HCT116 (cell line): Measurements from ENCODE around the gene HNRNPH3. TPM values are rescaled to one million over a fixed set of nuclear protein-coding genes. Genes with fewer than 3 reads are reported as not detected.

Experiments
- ATAC-seq: fragments of 200-7000 bp; cut with Tn5 transposase; 2 replicates; pipeline ENCODE4 v1.9.1; 2020; ENCODE audit warnings: mild to moderate bottlenecking, moderate library complexity
- BruUV-seq: library from RNA; stranded (reverse); fragments of 400-500 nt; replicated peaks from 2 replicates; lab custom pipeline; 2021; lab: Mats Ljungman, UMichigan
- CTCF ChIA-PET: fragments of 300-600 bp; sonication (Branson Sonifier 250); formaldehyde crosslinking; loops from one replicate; lab custom pipeline; 2021; ENCODE audit warnings: antibody characterized with exemption; lab: Charles Lee
- POLR2A ChIA-PET: fragments of 300-600, 350-600 bp; sonication (Branson Sonifier 250); formaldehyde crosslinking; loops from one replicate; lab custom pipeline; 2021; ENCODE audit warnings: antibody characterized with exemption; lab: Charles Lee
- RAD21 ChIA-PET, 2 experiments: fragments of 300-600 bp; sonication (Branson Sonifier 250); formaldehyde crosslinking; loops; one replicate each; lab custom pipeline; 2023; ENCODE audit warnings: low total read pairs in 2 of 2; ENCODE audit not compliant: uncharacterized antibody in 2 of 2, unreplicated experiment in 2 of 2, low non-redundant PET in 1 of 2; lab: Charles Lee
- DNase-seq: peaks from one replicate; pipeline ENCODE4 v3.0.0-alpha.2; 2010; ENCODE audit warnings: low read depth, low spot score
- H2AFZ ChIP-seq: fragments of 200-600 bp; shearing (Covaris generic), sonication (generic); 2 replicates; pipeline ENCODE4 v1.6.1; 2017; ENCODE audit warnings: low read depth, mixed run types, mixed read lengths, antibody characterized with exemption, low read length; ENCODE audit not compliant: poor library complexity, severe bottlenecking
- H3K27ac ChIP-seq: 2 replicates; pipeline ENCODE4 v1.5.1; 2012; ENCODE audit warnings: low read depth, low read length
- H3K27me3 ChIP-seq: fragments of 200-600 bp; sonication (generic); 2 replicates; pipeline ENCODE4 v1.6.1; 2016; ENCODE audit warnings: mixed run types, low read length, mixed read lengths; ENCODE audit not compliant: insufficient read depth
- H3K36me3 ChIP-seq, 2 experiments: fragments of 200-500 bp in 1 of 2; fragments of 200-600 bp in 1 of 2; sonication (Bioruptor generic) in 1 of 2; sonication (generic) in 1 of 2; 2 replicates each; pipeline versions ENCODE4 v1.5.1 to v1.6.1; 2014 to 2016; ENCODE audit warnings: low read length in 2 of 2, inconsistent platforms in 1 of 2, mixed read lengths in 1 of 2, mixed run types in 1 of 2; ENCODE audit not compliant: insufficient read depth in 2 of 2, control insufficient read depth in 1 of 2
- H3K4me1 ChIP-seq, 2 experiments: fragments of 200-600 bp in 1 of 2; sonication (generic) in 1 of 2; 2 replicates each; pipeline versions ENCODE4 v1.5.1 to v1.6.1; 2012 to 2017; ENCODE audit warnings: low read length in 2 of 2, inconsistent platforms in 1 of 2, mild to moderate bottlenecking in 1 of 2, mixed read lengths in 1 of 2, mixed run types in 1 of 2, moderate library complexity in 1 of 2; ENCODE audit not compliant: insufficient read depth in 2 of 2, control insufficient read depth in 1 of 2
- H3K4me2 ChIP-seq: fragments of 200-600 bp; sonication (generic); 2 replicates; pipeline ENCODE4 v1.6.1; 2017; ENCODE audit warnings: mixed run types, low read length, mixed read lengths
- H3K4me3 ChIP-seq, 2 experiments: fragments of 200-600 bp in 1 of 2; sonication (generic) in 1 of 2; replicated peaks in 1 of 2; 2 replicates each; pipeline ENCODE4 v1.5.1; 2011 to 2016; ENCODE audit warnings: low read length in 2 of 2, control low read depth in 1 of 2, low read depth in 1 of 2, mild to moderate bottlenecking in 1 of 2, mixed read lengths in 1 of 2, mixed run types in 1 of 2
- H3K79me2 ChIP-seq: fragments of 200-600 bp; sonication (generic); 2 replicates; pipeline ENCODE4 v1.6.1; 2017; ENCODE audit warnings: mild to moderate bottlenecking, mixed run types, low read length, moderate library complexity, mixed read lengths; ENCODE audit not compliant: insufficient read depth
- H3K9ac ChIP-seq: fragments of 200-600 bp; sonication (generic); 2 replicates; pipeline ENCODE4 v1.6.1; 2016; ENCODE audit warnings: low read length, mixed read lengths
- H3K9me2 ChIP-seq: fragments of 200-600 bp; sonication (generic), shearing (Covaris generic); 2 replicates; pipeline ENCODE4 v1.6.1; 2017; ENCODE audit warnings: mixed run types, mild to moderate bottlenecking, moderate library complexity; ENCODE audit not compliant: insufficient read depth
- H3K9me3 ChIP-seq, 2 experiments: fragments of 200-500 bp in 1 of 2; fragments of 200-600 bp in 1 of 2; sonication (Bioruptor generic) in 1 of 2; sonication (generic) in 1 of 2; 2 replicates each; pipeline ENCODE4 v1.6.1; 2014 to 2017; ENCODE audit warnings: low read length in 2 of 2, mixed read lengths in 2 of 2, inconsistent platforms in 1 of 2, low read depth in 1 of 2, mild to moderate bottlenecking in 1 of 2, mixed run types in 1 of 2, moderate library complexity in 1 of 2; ENCODE audit not compliant: control insufficient read depth in 1 of 2, insufficient read depth in 1 of 2
- H4K20me1 ChIP-seq: fragments of 200-600 bp; sonication (generic), shearing (Covaris generic); 2 replicates; pipeline ENCODE4 v1.6.1; 2017; ENCODE audit warnings: mixed run types, mild to moderate bottlenecking, moderate library complexity; ENCODE audit not compliant: insufficient read depth
- CEBPB ChIP-seq: IDR thresholded peaks from 2 replicates; pipeline ENCODE4 v1.6.1; 2012; ENCODE audit warnings: low read depth
- ELF1 ChIP-seq: IDR thresholded peaks from 2 replicates; pipeline ENCODE4 v1.6.1; 2012; ENCODE audit warnings: low read depth, borderline replicate concordance
- EZH2phosphoT487 ChIP-seq: fragments of 200-600 bp; IDR thresholded peaks from 2 replicates; pipeline ENCODE4 v1.6.1; 2018; ENCODE audit warnings: antibody characterized with exemption, borderline replicate concordance
- JUND ChIP-seq: IDR thresholded peaks from 2 replicates; pipeline ENCODE4 v1.6.1; 2012
- POLR2A ChIP-seq: IDR thresholded peaks from 2 replicates; pipeline ENCODE4 v1.7.0; 2011; ENCODE audit warnings: borderline replicate concordance; ENCODE audit not compliant: insufficient read depth, insufficient read length; ENCODE audit errors: extremely low read depth
- POLR2AphosphoS5 ChIP-seq: IDR thresholded peaks from 2 replicates; pipeline ENCODE4 v1.6.1; 2011; ENCODE audit warnings: mild to moderate bottlenecking, low read depth, low read length, moderate library complexity
- SP1 ChIP-seq: IDR thresholded peaks from 2 replicates; pipeline ENCODE4 v1.6.1; 2012; ENCODE audit warnings: low read depth
- ZFX ChIP-seq: fragments of 450-650 bp; IDR thresholded peaks from 2 replicates; pipeline ENCODE4 v1.6.1; 2017
- intact Hi-C: fragments of 100-400 bp; cut with micrococcal nuclease; formaldehyde crosslinking; loops from 2 replicates; pipeline ENCODE4 v1.10.0; 2022
- total RNA-seq: library from RNA; stranded (reverse); gene quantifications from one replicate; pipeline ENCODE4 v1.2.1, GENCODE V29; 2021; ENCODE audit not compliant: unreplicated experiment
- TF ChIP-seq, protein P1 (sequence below): IDR thresholded peaks from 2 replicates; pipeline ENCODE4 v1.6.1; 2011; ENCODE audit warnings: mild to moderate bottlenecking, low read length, moderate library complexity; ENCODE audit not compliant: insufficient replicate concordance; ENCODE audit errors: extremely low read depth
- TF ChIP-seq, protein P2 (sequence below): IDR thresholded peaks from 2 replicates; pipeline ENCODE4 v1.6.1; 2012; ENCODE audit warnings: low read depth
- TF ChIP-seq, protein P3 (sequence below), 3 experiments: fragments of 200-600 bp in 1 of 3; sonication (generic) in 1 of 3; IDR thresholded peaks in 2 of 3; conservative IDR thresholded peaks in 1 of 3; 2 replicates each; pipeline ENCODE4 v1.5.1; 2012 to 2017; ENCODE audit warnings: low read depth in 2 of 3, low read length in 2 of 3, antibody characterized with exemption in 1 of 3, borderline replicate concordance in 1 of 3, control low read depth in 1 of 3, mild to moderate bottlenecking in 1 of 3, mixed read lengths in 1 of 3, mixed run types in 1 of 3, moderate library complexity in 1 of 3; ENCODE audit not compliant: insufficient read depth in 1 of 3

Gene HNRNPH3
- total RNA-seq, 1 experiment from 2014 or later, result 126 TPM

DNA sequence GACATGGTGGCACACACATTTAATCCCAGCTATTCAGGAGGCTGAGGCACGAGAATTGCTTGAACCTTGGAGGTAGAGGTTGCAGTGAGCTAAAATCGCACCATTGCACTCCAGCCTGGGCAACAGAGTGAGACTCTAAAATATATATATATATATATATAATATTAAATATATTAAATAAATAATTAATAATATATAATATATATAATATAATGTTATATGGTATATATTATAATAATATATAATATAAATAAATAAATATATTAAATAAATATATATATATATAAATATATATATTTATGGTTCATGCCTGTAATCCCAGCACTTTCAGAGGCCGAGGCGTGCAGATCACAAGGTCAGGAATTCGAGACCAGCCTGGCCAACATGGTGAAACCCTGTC, 34.7 kb downstream of the HNRNPH3 start:
- no peaks in the 10 kb centered on the region for H3K79me2 ChIP-seq
- H3K9ac ChIP-seq, result no peak overlapping the region
- no peaks in the 10 kb centered on the region for H3K9me2 ChIP-seq
- DNase-seq (no peak), ATAC-seq (no peak)
- no peaks in the 10 kb centered on the region for H3K27me3 ChIP-seq
- TF ChIP-seq ELF1 (no peak), POLR2A (no peak), EZH2phosphoT487 (no peak), JUND (no peak), CEBPB (no peak), SP1 (no peak), POLR2AphosphoS5 (no peak), ZFX (no peak)
- TF ChIP-seq, protein P1, sequence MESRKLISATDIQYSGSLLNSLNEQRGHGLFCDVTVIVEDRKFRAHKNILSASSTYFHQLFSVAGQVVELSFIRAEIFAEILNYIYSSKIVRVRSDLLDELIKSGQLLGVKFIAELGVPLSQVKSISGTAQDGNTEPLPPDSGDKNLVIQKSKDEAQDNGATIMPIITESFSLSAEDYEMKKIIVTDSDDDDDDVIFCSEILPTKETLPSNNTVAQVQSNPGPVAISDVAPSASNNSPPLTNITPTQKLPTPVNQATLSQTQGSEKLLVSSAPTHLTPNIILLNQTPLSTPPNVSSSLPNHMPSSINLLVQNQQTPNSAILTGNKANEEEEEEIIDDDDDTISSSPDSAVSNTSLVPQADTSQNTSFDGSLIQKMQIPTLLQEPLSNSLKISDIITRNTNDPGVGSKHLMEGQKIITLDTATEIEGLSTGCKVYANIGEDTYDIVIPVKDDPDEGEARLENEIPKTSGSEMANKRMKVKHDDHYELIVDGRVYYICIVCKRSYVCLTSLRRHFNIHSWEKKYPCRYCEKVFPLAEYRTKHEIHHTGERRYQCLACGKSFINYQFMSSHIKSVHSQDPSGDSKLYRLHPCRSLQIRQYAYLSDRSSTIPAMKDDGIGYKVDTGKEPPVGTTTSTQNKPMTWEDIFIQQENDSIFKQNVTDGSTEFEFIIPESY, result no peak
- TF ChIP-seq, protein P2, sequence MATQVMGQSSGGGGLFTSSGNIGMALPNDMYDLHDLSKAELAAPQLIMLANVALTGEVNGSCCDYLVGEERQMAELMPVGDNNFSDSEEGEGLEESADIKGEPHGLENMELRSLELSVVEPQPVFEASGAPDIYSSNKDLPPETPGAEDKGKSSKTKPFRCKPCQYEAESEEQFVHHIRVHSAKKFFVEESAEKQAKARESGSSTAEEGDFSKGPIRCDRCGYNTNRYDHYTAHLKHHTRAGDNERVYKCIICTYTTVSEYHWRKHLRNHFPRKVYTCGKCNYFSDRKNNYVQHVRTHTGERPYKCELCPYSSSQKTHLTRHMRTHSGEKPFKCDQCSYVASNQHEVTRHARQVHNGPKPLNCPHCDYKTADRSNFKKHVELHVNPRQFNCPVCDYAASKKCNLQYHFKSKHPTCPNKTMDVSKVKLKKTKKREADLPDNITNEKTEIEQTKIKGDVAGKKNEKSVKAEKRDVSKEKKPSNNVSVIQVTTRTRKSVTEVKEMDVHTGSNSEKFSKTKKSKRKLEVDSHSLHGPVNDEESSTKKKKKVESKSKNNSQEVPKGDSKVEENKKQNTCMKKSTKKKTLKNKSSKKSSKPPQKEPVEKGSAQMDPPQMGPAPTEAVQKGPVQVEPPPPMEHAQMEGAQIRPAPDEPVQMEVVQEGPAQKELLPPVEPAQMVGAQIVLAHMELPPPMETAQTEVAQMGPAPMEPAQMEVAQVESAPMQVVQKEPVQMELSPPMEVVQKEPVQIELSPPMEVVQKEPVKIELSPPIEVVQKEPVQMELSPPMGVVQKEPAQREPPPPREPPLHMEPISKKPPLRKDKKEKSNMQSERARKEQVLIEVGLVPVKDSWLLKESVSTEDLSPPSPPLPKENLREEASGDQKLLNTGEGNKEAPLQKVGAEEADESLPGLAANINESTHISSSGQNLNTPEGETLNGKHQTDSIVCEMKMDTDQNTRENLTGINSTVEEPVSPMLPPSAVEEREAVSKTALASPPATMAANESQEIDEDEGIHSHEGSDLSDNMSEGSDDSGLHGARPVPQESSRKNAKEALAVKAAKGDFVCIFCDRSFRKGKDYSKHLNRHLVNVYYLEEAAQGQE, result no peak
- TF ChIP-seq, protein P3, sequence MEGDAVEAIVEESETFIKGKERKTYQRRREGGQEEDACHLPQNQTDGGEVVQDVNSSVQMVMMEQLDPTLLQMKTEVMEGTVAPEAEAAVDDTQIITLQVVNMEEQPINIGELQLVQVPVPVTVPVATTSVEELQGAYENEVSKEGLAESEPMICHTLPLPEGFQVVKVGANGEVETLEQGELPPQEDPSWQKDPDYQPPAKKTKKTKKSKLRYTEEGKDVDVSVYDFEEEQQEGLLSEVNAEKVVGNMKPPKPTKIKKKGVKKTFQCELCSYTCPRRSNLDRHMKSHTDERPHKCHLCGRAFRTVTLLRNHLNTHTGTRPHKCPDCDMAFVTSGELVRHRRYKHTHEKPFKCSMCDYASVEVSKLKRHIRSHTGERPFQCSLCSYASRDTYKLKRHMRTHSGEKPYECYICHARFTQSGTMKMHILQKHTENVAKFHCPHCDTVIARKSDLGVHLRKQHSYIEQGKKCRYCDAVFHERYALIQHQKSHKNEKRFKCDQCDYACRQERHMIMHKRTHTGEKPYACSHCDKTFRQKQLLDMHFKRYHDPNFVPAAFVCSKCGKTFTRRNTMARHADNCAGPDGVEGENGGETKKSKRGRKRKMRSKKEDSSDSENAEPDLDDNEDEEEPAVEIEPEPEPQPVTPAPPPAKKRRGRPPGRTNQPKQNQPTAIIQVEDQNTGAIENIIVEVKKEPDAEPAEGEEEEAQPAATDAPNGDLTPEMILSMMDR (IDR thresholded peaks at IDR 0.05 in 2 of 3, conservative IDR thresholded peaks at IDR 0.05 in 1 of 3; ENCODE audit: borderline replicate concordance in 1 of 3, insufficient read depth in 1 of 3, low read depth in 2 of 3, low read length in 2 of 3), result no peak
- no peak overlapping the region for H3K4me3 ChIP-seq
- no peak overlapping the region for H3K4me2 ChIP-seq
- RAD21 ChIA-PET, result no interaction called here
- H3K27ac ChIP-seq, result no peak overlapping the region
- no TSS peak for BruUV-seq
- CTCF ChIA-PET, result no interaction called here
- POLR2A ChIA-PET, result no interaction called here
- H3K9me3 ChIP-seq, result no peaks in the 10 kb centered on the region
- intact Hi-C loops, result loop anchor here (10.0 kb wide), 1 partner anchor 528 kb away; no protein-coding TSS in a partner anchor
- no peak overlapping the region for H2AFZ ChIP-seq
- peaks cover 2 to 3% of the 10 kb centered on the region in 2 experiments; a peak in 2 of 4 replicates for H3K36me3 ChIP-seq
- H4K20me1 ChIP-seq, result no peaks in the 10 kb centered on the region
- H3K4me1 ChIP-seq, result no peaks in the 10 kb centered on the region
